ENCODE measurements around the gene CAND1. TPM values are rescaled to one million over a fixed set of nuclear protein-coding genes. Genes with fewer than 3 reads are reported as not detected.

CAND1 gene
- total RNA-seq, 1 experiment from 2014 or later, result 236 TPM

DNA sequence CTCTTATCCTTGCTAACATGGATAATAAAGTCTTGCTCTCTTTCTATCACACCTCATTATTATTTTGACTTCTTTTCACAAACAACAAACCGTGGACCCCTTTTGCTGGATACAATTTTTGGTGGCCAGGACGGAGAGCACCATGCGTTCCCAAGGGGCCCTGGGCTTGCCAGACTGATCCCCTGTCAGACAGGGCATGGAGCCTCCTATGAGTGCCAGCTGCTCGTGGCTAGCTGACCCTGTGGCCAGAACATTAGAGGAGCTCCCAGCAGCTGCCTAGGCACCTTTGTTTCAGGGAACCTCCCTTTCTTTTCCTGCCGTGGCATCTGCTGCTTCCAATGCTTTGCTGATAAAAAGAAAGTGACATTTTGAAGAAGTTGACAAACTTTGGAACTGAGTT, 12.5 kb upstream of the CAND1 start:
- Mint-ChIP-seq H3K36me3 (no peaks in the 10 kb centered on the region), H3K4me3 (no peak overlapping the region), H3K9me3 (no peaks in the 10 kb centered on the region), H3K27ac (no peak overlapping the region), H3K4me1 (no peaks in the 10 kb centered on the region), H3K27me3 (ENCODE audit: low read depth) (no peaks in the 10 kb centered on the region)
- ChIA-PET CTCF (interaction anchor here (1.4 to 1.8 kb wide), 2 partner anchors 11 to 95 kb away, joined by 3 to 4 read pairs; no protein-coding TSS in a partner anchor), POLR2A (no interaction called here)
- DNase-seq (ENCODE audit: low spot score) (no peak), ATAC-seq (no peak)
- TF ChIP-seq ZNF512 (CRISPR knock-in tag; IDR thresholded peaks at IDR 0.05; ENCODE audit: borderline replicate concordance) (no peak), NFYB (CRISPR knock-in tag; conservative IDR thresholded peaks at IDR 0.05; ENCODE audit: low read depth) (no peak), STAT6 (CRISPR knock-in tag; conservative IDR thresholded peaks at IDR 0.05; ENCODE audit: low read depth) (no peak), SMAD3 (CRISPR knock-in tag; IDR thresholded peaks at IDR 0.05; ENCODE audit: borderline replicate concordance) (no peak), ZBTB21 (CRISPR knock-in tag; IDR thresholded peaks at IDR 0.05; ENCODE audit: borderline replicate concordance) (no peak), GABPB1 (CRISPR knock-in tag; IDR thresholded peaks at IDR 0.05) (no peak), CDX4 (CRISPR knock-in tag; IDR thresholded peaks at IDR 0.05; ENCODE audit: borderline replicate concordance) (no peak), FOXK1 (CRISPR knock-in tag; IDR thresholded peaks at IDR 0.05) (no peak), ATF1 (CRISPR knock-in tag; IDR thresholded peaks at IDR 0.05) (no peak), JAZF1 (CRISPR knock-in tag; IDR thresholded peaks at IDR 0.05) (no peak)
- TF ChIP-seq, protein P1, sequence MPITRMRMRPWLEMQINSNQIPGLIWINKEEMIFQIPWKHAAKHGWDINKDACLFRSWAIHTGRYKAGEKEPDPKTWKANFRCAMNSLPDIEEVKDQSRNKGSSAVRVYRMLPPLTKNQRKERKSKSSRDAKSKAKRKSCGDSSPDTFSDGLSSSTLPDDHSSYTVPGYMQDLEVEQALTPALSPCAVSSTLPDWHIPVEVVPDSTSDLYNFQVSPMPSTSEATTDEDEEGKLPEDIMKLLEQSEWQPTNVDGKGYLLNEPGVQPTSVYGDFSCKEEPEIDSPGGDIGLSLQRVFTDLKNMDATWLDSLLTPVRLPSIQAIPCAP (CRISPR knock-in tag; IDR thresholded peaks at IDR 0.05), result no peak

DNA sequence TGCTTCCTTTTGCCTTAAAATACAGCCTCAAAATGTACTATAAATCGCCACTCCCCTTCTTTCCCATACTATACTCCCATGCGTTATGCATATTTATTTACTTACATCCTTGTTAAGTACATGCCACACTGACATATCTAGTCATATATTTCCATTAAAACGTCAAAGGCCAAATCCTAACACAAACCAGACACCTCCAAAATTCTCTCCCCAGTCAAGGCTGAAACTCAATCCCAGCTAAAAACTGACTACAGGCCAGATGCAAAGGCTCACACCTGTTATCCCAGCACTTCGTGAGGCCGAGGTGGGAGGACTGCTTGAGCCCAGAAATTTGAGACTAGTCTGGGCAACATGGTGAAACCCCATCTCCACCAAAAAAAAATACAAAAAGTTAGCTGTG, 5.7 kb upstream of the CAND1 start:
- no peak overlapping the region for H3K4me3 Mint-ChIP-seq
- CTCF ChIA-PET, result no interaction called here
- DNase-seq (ENCODE audit: low spot score), result no peak
- peaks cover 3% of the 10 kb centered on the region; the same call in 1 of the 2 replicates for H3K9me3 Mint-ChIP-seq
- H3K4me1 Mint-ChIP-seq, result no peaks in the 10 kb centered on the region
- H3K27ac Mint-ChIP-seq, result no peak overlapping the region
- no peak for ATAC-seq
- no peaks in the 10 kb centered on the region for H3K36me3 Mint-ChIP-seq
- H3K27me3 Mint-ChIP-seq (ENCODE audit: low read depth), result peaks cover 2% of the 10 kb centered on the region; the same call in 1 of the 2 replicates
- POLR2A ChIA-PET, result no interaction called here
- TF ChIP-seq, protein P2, sequence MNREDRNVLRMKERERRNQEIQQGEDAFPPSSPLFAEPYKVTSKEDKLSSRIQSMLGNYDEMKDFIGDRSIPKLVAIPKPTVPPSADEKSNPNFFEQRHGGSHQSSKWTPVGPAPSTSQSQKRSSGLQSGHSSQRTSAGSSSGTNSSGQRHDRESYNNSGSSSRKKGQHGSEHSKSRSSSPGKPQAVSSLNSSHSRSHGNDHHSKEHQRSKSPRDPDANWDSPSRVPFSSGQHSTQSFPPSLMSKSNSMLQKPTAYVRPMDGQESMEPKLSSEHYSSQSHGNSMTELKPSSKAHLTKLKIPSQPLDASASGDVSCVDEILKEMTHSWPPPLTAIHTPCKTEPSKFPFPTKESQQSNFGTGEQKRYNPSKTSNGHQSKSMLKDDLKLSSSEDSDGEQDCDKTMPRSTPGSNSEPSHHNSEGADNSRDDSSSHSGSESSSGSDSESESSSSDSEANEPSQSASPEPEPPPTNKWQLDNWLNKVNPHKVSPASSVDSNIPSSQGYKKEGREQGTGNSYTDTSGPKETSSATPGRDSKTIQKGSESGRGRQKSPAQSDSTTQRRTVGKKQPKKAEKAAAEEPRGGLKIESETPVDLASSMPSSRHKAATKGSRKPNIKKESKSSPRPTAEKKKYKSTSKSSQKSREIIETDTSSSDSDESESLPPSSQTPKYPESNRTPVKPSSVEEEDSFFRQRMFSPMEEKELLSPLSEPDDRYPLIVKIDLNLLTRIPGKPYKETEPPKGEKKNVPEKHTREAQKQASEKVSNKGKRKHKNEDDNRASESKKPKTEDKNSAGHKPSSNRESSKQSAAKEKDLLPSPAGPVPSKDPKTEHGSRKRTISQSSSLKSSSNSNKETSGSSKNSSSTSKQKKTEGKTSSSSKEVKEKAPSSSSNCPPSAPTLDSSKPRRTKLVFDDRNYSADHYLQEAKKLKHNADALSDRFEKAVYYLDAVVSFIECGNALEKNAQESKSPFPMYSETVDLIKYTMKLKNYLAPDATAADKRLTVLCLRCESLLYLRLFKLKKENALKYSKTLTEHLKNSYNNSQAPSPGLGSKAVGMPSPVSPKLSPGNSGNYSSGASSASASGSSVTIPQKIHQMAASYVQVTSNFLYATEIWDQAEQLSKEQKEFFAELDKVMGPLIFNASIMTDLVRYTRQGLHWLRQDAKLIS (CRISPR knock-in tag; IDR thresholded peaks at IDR 0.05; ENCODE audit: borderline replicate concordance), result no peak
- TF ChIP-seq JAZF1 (CRISPR knock-in tag; IDR thresholded peaks at IDR 0.05) (no peak), E2F4 (CRISPR knock-in tag; IDR thresholded peaks at IDR 0.05; ENCODE audit: borderline replicate concordance, low read depth) (no peak)
- TF ChIP-seq, protein P3, sequence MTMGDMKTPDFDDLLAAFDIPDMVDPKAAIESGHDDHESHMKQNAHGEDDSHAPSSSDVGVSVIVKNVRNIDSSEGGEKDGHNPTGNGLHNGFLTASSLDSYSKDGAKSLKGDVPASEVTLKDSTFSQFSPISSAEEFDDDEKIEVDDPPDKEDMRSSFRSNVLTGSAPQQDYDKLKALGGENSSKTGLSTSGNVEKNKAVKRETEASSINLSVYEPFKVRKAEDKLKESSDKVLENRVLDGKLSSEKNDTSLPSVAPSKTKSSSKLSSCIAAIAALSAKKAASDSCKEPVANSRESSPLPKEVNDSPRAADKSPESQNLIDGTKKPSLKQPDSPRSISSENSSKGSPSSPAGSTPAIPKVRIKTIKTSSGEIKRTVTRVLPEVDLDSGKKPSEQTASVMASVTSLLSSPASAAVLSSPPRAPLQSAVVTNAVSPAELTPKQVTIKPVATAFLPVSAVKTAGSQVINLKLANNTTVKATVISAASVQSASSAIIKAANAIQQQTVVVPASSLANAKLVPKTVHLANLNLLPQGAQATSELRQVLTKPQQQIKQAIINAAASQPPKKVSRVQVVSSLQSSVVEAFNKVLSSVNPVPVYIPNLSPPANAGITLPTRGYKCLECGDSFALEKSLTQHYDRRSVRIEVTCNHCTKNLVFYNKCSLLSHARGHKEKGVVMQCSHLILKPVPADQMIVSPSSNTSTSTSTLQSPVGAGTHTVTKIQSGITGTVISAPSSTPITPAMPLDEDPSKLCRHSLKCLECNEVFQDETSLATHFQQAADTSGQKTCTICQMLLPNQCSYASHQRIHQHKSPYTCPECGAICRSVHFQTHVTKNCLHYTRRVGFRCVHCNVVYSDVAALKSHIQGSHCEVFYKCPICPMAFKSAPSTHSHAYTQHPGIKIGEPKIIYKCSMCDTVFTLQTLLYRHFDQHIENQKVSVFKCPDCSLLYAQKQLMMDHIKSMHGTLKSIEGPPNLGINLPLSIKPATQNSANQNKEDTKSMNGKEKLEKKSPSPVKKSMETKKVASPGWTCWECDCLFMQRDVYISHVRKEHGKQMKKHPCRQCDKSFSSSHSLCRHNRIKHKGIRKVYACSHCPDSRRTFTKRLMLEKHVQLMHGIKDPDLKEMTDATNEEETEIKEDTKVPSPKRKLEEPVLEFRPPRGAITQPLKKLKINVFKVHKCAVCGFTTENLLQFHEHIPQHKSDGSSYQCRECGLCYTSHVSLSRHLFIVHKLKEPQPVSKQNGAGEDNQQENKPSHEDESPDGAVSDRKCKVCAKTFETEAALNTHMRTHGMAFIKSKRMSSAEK (CRISPR knock-in tag; IDR thresholded peaks at IDR 0.05; ENCODE audit: borderline replicate concordance), result no peak

Measured in WTC11 (cell line).